Large intestine (tissue), 3 donors: Measurements from ENCODE around the gene HLA-DQA2. TPM values are rescaled to one million over a fixed set of nuclear protein-coding genes. Genes with fewer than 3 reads are reported as not detected.
"Not testable (repeated sequence)": the region's sequence is repeated elsewhere in the genome, so short reads cannot be mapped to it uniquely, and the experiment has no call there.

ENCODE experiments used
- DNase-seq, 2 donors: peaks; one replicate each; pipeline versions ENCODE4 v3.0.0 to v3.0.0-alpha.2; 2013
- H3K27ac ChIP-seq: one replicate; pipeline ENCODE4 v1.5.1; 2013; ENCODE audit warnings: low read length
- H3K27me3 ChIP-seq: 2 replicates; pipeline ENCODE4 v1.6.1; 2013; ENCODE audit warnings: low read length; ENCODE audit not compliant: control insufficient read depth, insufficient read depth
- H3K36me3 ChIP-seq: 2 replicates; pipeline ENCODE4 v1.6.1; 2013; ENCODE audit warnings: low read length; ENCODE audit not compliant: control insufficient read depth, insufficient read depth
- H3K4me1 ChIP-seq: one replicate; pipeline ENCODE4 v1.6.1; 2013; ENCODE audit warnings: low read length; ENCODE audit not compliant: control insufficient read depth, insufficient read depth
- H3K4me3 ChIP-seq: one replicate; pipeline ENCODE4 v1.5.1; 2013; ENCODE audit warnings: low read length
- H3K9me3 ChIP-seq: one replicate; pipeline ENCODE4 v1.6.1; 2013; ENCODE audit warnings: mild to moderate bottlenecking, low read depth, low read length, moderate library complexity; ENCODE audit not compliant: control insufficient read depth
- WGBS: methylation state at CpG from one replicate; pipeline ENCODE4 v1.1.5; 2013; ENCODE audit warnings: low lambda C conversion rate; ENCODE audit not compliant: insufficient coverage; 5-methylcytosine and 5-hydroxymethylcytosine counted together
- polyA plus RNA-seq: library from polyadenylated mRNA; unstranded; fragments of 120-200 nt; gene quantifications from one replicate; pipeline ENCODE4 v1.2.1, GENCODE V29; 2013

HLA-DQA2 gene
- polyA plus RNA-seq, 1 donor = 1.8 TPM

- H3K36me3 ChIP-seq = no peaks in the 10 kb centered on the region
- WGBS = no CpG with 5 or more reads among the region's 1 CpG
- H3K4me1 ChIP-seq = no peaks in the 10 kb centered on the region
- peaks cover 6% of the 10 kb centered on the region for H3K27me3 ChIP-seq
- no peaks in the 10 kb centered on the region for H3K9me3 ChIP-seq
- no peak overlapping the region for H3K27ac ChIP-seq
- no peak for DNase-seq
- no peak overlapping the region for H3K4me3 ChIP-seq
Observed at GRCh38 chr6:32774426-32774825, 33.2 kb downstream of the HLA-DQA2 start.

- WGBS = 0% methylated on average over 1 of the region's 1 CpG
- Histone ChIP-seq H3K4me3 (no peak overlapping the region), H3K27ac (peak overlapping the region; percentile 47), H3K4me1 (no peaks in the 10 kb centered on the region), H3K36me3 (no peaks in the 10 kb centered on the region), H3K9me3 (no peaks in the 10 kb centered on the region), H3K27me3 (peaks cover under 1% of the 10 kb centered on the region)
- peak; percentile 50 to 84 for DNase-seq
Observed at GRCh38 chr6:32775071-32775470, 33.9 kb downstream of the HLA-DQA2 start.

- Histone ChIP-seq H3K27ac (no peak overlapping the region), H3K36me3 (no peaks in the 10 kb centered on the region), H3K27me3 (no peaks in the 10 kb centered on the region), H3K4me1 (no peaks in the 10 kb centered on the region), H3K4me3 (no peak overlapping the region), H3K9me3 (no peaks in the 10 kb centered on the region)
- DNase-seq = no peak
Observed at GRCh38 chr6:32779036-32779435, 37.8 kb downstream of the HLA-DQA2 start.

- not testable (repeated sequence) for H3K36me3 ChIP-seq, DNase-seq, H3K27ac ChIP-seq, H3K4me3 ChIP-seq, H3K4me1 ChIP-seq, H3K27me3 ChIP-seq, H3K9me3 ChIP-seq
Observed at GRCh38 chr6:32782923-32783322, 41.7 kb downstream of the HLA-DQA2 start.

- 17% methylated on average over 2 of the region's 5 CpGs for WGBS
- peaks cover 2% of the 10 kb centered on the region for H3K27me3 ChIP-seq
- no peak overlapping the region for H3K27ac ChIP-seq
- no peaks in the 10 kb centered on the region for H3K4me1 ChIP-seq
- peak; percentile 75 to 82 for DNase-seq
- no peaks in the 10 kb centered on the region for H3K9me3 ChIP-seq
- no peaks in the 10 kb centered on the region for H3K36me3 ChIP-seq
- no peak overlapping the region for H3K4me3 ChIP-seq
Observed at GRCh38 chr6:32785781-32786533, 44.8 kb downstream of the HLA-DQA2 start.

GRCh38 chr6:32790306-32790705 lies 49.1 kb downstream of the HLA-DQA2 start:
- Histone ChIP-seq H3K27ac (no peak overlapping the region), H3K9me3 (no peaks in the 10 kb centered on the region), H3K36me3 (no peaks in the 10 kb centered on the region), H3K27me3 (peaks cover 36% of the 10 kb centered on the region), H3K4me1 (no peaks in the 10 kb centered on the region), H3K4me3 (no peak overlapping the region)
- WGBS = no CpG with 5 or more reads among the region's 2 CpGs
- DNase-seq = no peak

- Histone ChIP-seq H3K4me1 (peaks cover 2% of the 10 kb centered on the region), H3K27me3 (peaks cover 56% of the 10 kb centered on the region), H3K36me3 (no peaks in the 10 kb centered on the region), H3K9me3 (no peaks in the 10 kb centered on the region), H3K4me3 (no peak overlapping the region), H3K27ac (no peak overlapping the region)
- DNase-seq = no peak
- WGBS = no CpG with 5 or more reads among the region's 3 CpGs
Observed at GRCh38 chr6:32792901-32793435, 51.8 kb downstream of the HLA-DQA2 start.

- no peak overlapping the region for H3K27ac ChIP-seq
- H3K36me3 ChIP-seq = no peaks in the 10 kb centered on the region
- peaks cover 2% of the 10 kb centered on the region for H3K4me1 ChIP-seq
- no CpG with 5 or more reads among the region's 2 CpGs for WGBS
- peaks cover 69% of the 10 kb centered on the region for H3K27me3 ChIP-seq
- no peaks in the 10 kb centered on the region for H3K9me3 ChIP-seq
- no peak for DNase-seq
- H3K4me3 ChIP-seq = no peak overlapping the region
Observed at GRCh38 chr6:32794510-32794909, 53.3 kb downstream of the HLA-DQA2 start.

Other genes starting within 250 kb of the HLA-DQA2 start
- 20.4 TPM for gene HLA-DRB5, start 211.1 kb upstream of the HLA-DQA2 start, polyA plus RNA-seq
- gene HLA-DRB1, start 151.5 kb upstream of the HLA-DQA2 start, polyA plus RNA-seq = 159 TPM
- gene HLA-DQA1, start 104.0 kb upstream of the HLA-DQA2 start, polyA plus RNA-seq = 53.4 TPM
- 23.7 TPM for gene HLA-DQB1, start 74.7 kb upstream of the HLA-DQA2 start, polyA plus RNA-seq
- gene HLA-DQB2, start 22.1 kb downstream of the HLA-DQA2 start, polyA plus RNA-seq = 1.9 TPM
- 0.94 TPM for gene HLA-DOB, start 75.6 kb downstream of the HLA-DQA2 start, polyA plus RNA-seq
- gene TAP2, start 97.3 kb downstream of the HLA-DQA2 start, polyA plus RNA-seq = 13.3 TPM
- 47.3 TPM for gene PSMB8, start 102.7 kb downstream of the HLA-DQA2 start, polyA plus RNA-seq
- 18.7 TPM for gene TAP1, start 112.3 kb downstream of the HLA-DQA2 start, polyA plus RNA-seq
- 21.7 TPM for gene PSMB9, start 112.8 kb downstream of the HLA-DQA2 start, polyA plus RNA-seq
- 23.9 TPM for gene HLA-DMB, start 199.6 kb downstream of the HLA-DQA2 start, polyA plus RNA-seq
- gene HLA-DMA, start 211.7 kb downstream of the HLA-DQA2 start, polyA plus RNA-seq = 25.4 TPM
- 222 TPM for gene BRD2, start 227.2 kb downstream of the HLA-DQA2 start, polyA plus RNA-seq